ENCODE measurements around the gene CFI. TPM values are rescaled to one million over a fixed set of nuclear protein-coding genes. Genes with fewer than 3 reads are reported as not detected.

Gene CFI
- total and polyA plus RNA-seq, 3 donors from 2014 or later = 4.3 to 26.0 (median 24.5) TPM

- intact Hi-C loops (cut with DNase I; ENCODE audit: low total_unique reads) = no loop called here
- Histone ChIP-seq H3K9me3 (no peaks in the 10 kb centered on the region), H3K27ac (no peak overlapping the region), H3K4me3 (no peak overlapping the region), H3K27me3 (no peaks in the 10 kb centered on the region), H3K36me3 (ENCODE audit: low read depth, missing control alignments) (no peaks in the 10 kb centered on the region), H3K4me1 (no peaks in the 10 kb centered on the region)
- TF ChIP-seq CTCF (IDR thresholded peaks at IDR 0.05) (peak in 2 of 3 experiments; percentile 14 to 17), POLR2A (IDR thresholded peaks at IDR 0.05) (no peak)
- WGBS, 2 donors = 43 to 53% methylated on average over 4 of the region's 4 CpGs
- peak; percentile 40 for DNase-seq
Observed at GRCh38 chr4:109803924-109804571, 2.2 kb upstream of the CFI start.

- intact Hi-C loops (cut with DNase I; ENCODE audit: low total_unique reads) = no loop called here
- 34 to 49% methylated on average over 4 of the region's 4 CpGs for WGBS, 2 donors
- no peak overlapping the region for H3K27ac ChIP-seq
Observed at GRCh38 chr4:109801099-109801789, 555 bp downstream of the CFI start.

GRCh38 chr4:109798866-109799265 is 2.9 kb downstream of the CFI start:
- no peaks in the 10 kb centered on the region for H3K36me3 ChIP-seq (ENCODE audit: low read depth, missing control alignments)
- H3K27me3 ChIP-seq = no peaks in the 10 kb centered on the region
- intact Hi-C loops (cut with DNase I; ENCODE audit: low total_unique reads) = no loop called here
- no peaks in the 10 kb centered on the region for H3K9me3 ChIP-seq
- no peak overlapping the region for H3K27ac ChIP-seq
- no peaks in the 10 kb centered on the region for H3K4me1 ChIP-seq
- H3K4me3 ChIP-seq = no peak overlapping the region
- DNase-seq = no peak
- TF ChIP-seq CTCF (IDR thresholded peaks at IDR 0.05) (no peak), POLR2A (IDR thresholded peaks at IDR 0.05) (no peak)

More at GRCh38 chr4:109801099-109801789, 555 bp downstream of the CFI start:
- DNase-seq = no peak
- Histone ChIP-seq H3K27me3 (no peaks in the 10 kb centered on the region), H3K9me3 (no peaks in the 10 kb centered on the region), H3K4me3 (no peak overlapping the region), H3K4me1 (no peaks in the 10 kb centered on the region), H3K36me3 (ENCODE audit: low read depth, missing control alignments) (no peaks in the 10 kb centered on the region)
- TF ChIP-seq POLR2A (IDR thresholded peaks at IDR 0.05) (no peak), CTCF (IDR thresholded peaks at IDR 0.05) (no peak)

GRCh38 chr4:109795059-109795458 is 6.7 kb downstream of the CFI start:
- TF ChIP-seq CTCF (IDR thresholded peaks at IDR 0.05) (no peak), POLR2A (IDR thresholded peaks at IDR 0.05) (no peak)
- H3K9me3 ChIP-seq = no peaks in the 10 kb centered on the region
- H3K27ac ChIP-seq = no peak overlapping the region
- no peaks in the 10 kb centered on the region for H3K36me3 ChIP-seq (ENCODE audit: low read depth, missing control alignments)
- intact Hi-C loops (cut with DNase I; ENCODE audit: low total_unique reads) = no loop called here
- no peak for DNase-seq
- H3K4me3 ChIP-seq = no peak overlapping the region
- H3K4me1 ChIP-seq = no peaks in the 10 kb centered on the region
- no peaks in the 10 kb centered on the region for H3K27me3 ChIP-seq
- 96% methylated on average over 6 of the region's 6 CpGs for WGBS, 2 donors
